ENCODE data around the gene SDR39U1.

Gene SDR39U1

GRCh38 chr14:24431569-24432258 is 10.9 kb downstream of the SDR39U1 start:
- peak overlapping the region; percentile 83 to 84 for H3K4me3 ChIP-seq (replicated peaks in 1 of 2; ENCODE audit: low read depth in 2 of 2, low read length in 2 of 2)

GRCh38 chr14:24430682-24431568 is 11.7 kb downstream of the SDR39U1 start:
- TF ChIP-seq, protein P1, sequence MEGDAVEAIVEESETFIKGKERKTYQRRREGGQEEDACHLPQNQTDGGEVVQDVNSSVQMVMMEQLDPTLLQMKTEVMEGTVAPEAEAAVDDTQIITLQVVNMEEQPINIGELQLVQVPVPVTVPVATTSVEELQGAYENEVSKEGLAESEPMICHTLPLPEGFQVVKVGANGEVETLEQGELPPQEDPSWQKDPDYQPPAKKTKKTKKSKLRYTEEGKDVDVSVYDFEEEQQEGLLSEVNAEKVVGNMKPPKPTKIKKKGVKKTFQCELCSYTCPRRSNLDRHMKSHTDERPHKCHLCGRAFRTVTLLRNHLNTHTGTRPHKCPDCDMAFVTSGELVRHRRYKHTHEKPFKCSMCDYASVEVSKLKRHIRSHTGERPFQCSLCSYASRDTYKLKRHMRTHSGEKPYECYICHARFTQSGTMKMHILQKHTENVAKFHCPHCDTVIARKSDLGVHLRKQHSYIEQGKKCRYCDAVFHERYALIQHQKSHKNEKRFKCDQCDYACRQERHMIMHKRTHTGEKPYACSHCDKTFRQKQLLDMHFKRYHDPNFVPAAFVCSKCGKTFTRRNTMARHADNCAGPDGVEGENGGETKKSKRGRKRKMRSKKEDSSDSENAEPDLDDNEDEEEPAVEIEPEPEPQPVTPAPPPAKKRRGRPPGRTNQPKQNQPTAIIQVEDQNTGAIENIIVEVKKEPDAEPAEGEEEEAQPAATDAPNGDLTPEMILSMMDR (IDR thresholded peaks at IDR 0.05; ENCODE audit: low read depth, low read length) = no peak
- peak overlapping the region; percentile 83 to 84 for H3K4me3 ChIP-seq (replicated peaks in 1 of 2; ENCODE audit: low read depth in 2 of 2, low read length in 2 of 2)
- peak; percentile 73 to 76 for DNase-seq (ENCODE audit: low read depth in 2 of 2)

More at GRCh38 chr14:24431569-24432258, 10.9 kb downstream of the SDR39U1 start:
- DNase-seq (ENCODE audit: low read depth in 2 of 2) = peak; percentile 96 to 97
- TF ChIP-seq, protein P1 (IDR thresholded peaks at IDR 0.05; ENCODE audit: low read depth, low read length) = peak; percentile 97

DNA sequence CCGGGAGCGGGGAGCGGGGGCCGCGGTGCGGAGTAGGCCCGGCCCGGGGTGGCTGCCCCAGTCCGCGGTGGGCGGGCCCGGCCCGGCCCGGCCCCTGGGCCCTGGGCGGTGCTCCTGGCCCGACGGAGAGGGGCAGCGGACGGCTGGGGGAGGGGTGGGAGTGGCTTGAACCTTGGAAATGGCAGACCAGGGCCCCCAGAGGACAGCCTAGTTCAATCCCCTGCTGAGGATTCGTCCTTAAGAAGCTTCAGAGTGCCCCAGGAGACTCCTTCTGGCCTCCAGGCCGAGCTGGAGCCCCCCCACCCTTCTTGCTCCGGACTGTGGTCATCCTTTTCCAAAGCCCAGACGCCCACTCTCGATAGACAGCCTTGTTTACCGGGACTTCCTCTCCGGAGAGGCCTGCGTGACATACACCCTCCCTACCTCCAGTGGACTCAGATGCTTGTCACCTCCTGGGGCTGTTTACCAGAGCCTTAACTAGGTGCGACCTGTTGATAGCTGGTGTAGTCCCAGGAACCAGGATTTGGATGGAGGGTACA is 12.4 kb downstream of the SDR39U1 start:
- TF ChIP-seq, protein P1 (IDR thresholded peaks at IDR 0.05; ENCODE audit: low read depth, low read length) = no peak
- peak overlapping the region; percentile 83 to 84 for H3K4me3 ChIP-seq (replicated peaks in 1 of 2; ENCODE audit: low read depth in 2 of 2, low read length in 2 of 2)
- peak; percentile 85 to 92 for DNase-seq (ENCODE audit: low read depth in 2 of 2)

GRCh38 chr14:24429395-24430142 is 13.0 kb downstream of the SDR39U1 start, which contains the start of the genes CBLN3 and KHNYN:
Gene CBLN3, minus strand, starts transcription at chr14:24429668. Its CDS starts 614 bp downstream, at chr14:24429054.
Gene KHNYN, plus strand, starts transcription at chr14:24429954. Its CDS starts 777 bp downstream, at chr14:24430731.
- peak; percentile 95 to 96 for DNase-seq (ENCODE audit: low read depth in 2 of 2)
- H3K4me3 ChIP-seq (replicated peaks in 1 of 2; ENCODE audit: low read depth in 2 of 2, low read length in 2 of 2) = peak within 1 kb of the TSS; percentile 83 to 84
- TF ChIP-seq, protein P1 (IDR thresholded peaks at IDR 0.05; ENCODE audit: low read depth, low read length) = no peak

- DNase-seq (ENCODE audit: low read depth in 2 of 2) = no peak
- TF ChIP-seq, protein P1 (IDR thresholded peaks at IDR 0.05; ENCODE audit: low read depth, low read length) = no peak
- peak overlapping the region in 1 of 2 donors; percentile 84 for H3K4me3 ChIP-seq (replicated peaks in 1 of 2; ENCODE audit: low read depth in 2 of 2, low read length in 2 of 2)
Observed at GRCh38 chr14:24428628-24429394, 13.8 kb downstream of the SDR39U1 start.

Measured in cardiac fibroblast (primary cell).